Measurements from ENCODE around the gene ADAMTS9. TPM values are rescaled to one million over a fixed set of nuclear protein-coding genes. Genes with fewer than 3 reads are reported as not detected.

The ADAMTS9 gene
- total RNA-seq, 6 experiments from 2014 or later, result 1.1 to 9.9 (median 3.5) TPM

GRCh38 chr3:64674591-64675076, 13.2 kb downstream of the ADAMTS9 start:
- no peak for DNase-seq
- no peak overlapping the region for H3K27ac ChIP-seq
- H3K4me1 ChIP-seq, result no peaks in the 10 kb centered on the region
- intact Hi-C loops (cut with DNase I), result no loop called here
- ATAC-seq, result peak in 1 of 4 donors; percentile 17
- no peak overlapping the region for H3K4me3 ChIP-seq
- WGBS (ENCODE audit: insufficient coverage, low coverage, low lambda C conversion rate, missing lambda C conversion rate), result 68% methylated on average over 4 of the region's 4 CpGs
- no peak for TF ChIP-seq POLR2A (IDR thresholded peaks at IDR 0.05)
- no peak for TF ChIP-seq CTCF (IDR thresholded peaks at IDR 0.05)
- H3K27me3 ChIP-seq, result no peaks in the 10 kb centered on the region
- no peaks in the 10 kb centered on the region for H3K36me3 ChIP-seq
- no peaks in the 10 kb centered on the region for H3K9me3 ChIP-seq

GRCh38 chr3:64673159-64673715, 14.6 kb downstream of the ADAMTS9 start:
- WGBS (ENCODE audit: insufficient coverage, low coverage, low lambda C conversion rate, missing lambda C conversion rate), result 49% methylated on average over 7 of the region's 7 CpGs
- Histone ChIP-seq H3K4me3 (no peak overlapping the region), H3K27me3 (no peaks in the 10 kb centered on the region), H3K36me3 (no peaks in the 10 kb centered on the region), H3K9me3 (no peaks in the 10 kb centered on the region), H3K4me1 (no peaks in the 10 kb centered on the region), H3K27ac (no peak overlapping the region)
- intact Hi-C loops (cut with DNase I), result no loop called here
- DNase-seq, result no peak
- no peak for ATAC-seq
- TF ChIP-seq POLR2A (IDR thresholded peaks at IDR 0.05) (no peak), CTCF (IDR thresholded peaks at IDR 0.05) (no peak)

DNA sequence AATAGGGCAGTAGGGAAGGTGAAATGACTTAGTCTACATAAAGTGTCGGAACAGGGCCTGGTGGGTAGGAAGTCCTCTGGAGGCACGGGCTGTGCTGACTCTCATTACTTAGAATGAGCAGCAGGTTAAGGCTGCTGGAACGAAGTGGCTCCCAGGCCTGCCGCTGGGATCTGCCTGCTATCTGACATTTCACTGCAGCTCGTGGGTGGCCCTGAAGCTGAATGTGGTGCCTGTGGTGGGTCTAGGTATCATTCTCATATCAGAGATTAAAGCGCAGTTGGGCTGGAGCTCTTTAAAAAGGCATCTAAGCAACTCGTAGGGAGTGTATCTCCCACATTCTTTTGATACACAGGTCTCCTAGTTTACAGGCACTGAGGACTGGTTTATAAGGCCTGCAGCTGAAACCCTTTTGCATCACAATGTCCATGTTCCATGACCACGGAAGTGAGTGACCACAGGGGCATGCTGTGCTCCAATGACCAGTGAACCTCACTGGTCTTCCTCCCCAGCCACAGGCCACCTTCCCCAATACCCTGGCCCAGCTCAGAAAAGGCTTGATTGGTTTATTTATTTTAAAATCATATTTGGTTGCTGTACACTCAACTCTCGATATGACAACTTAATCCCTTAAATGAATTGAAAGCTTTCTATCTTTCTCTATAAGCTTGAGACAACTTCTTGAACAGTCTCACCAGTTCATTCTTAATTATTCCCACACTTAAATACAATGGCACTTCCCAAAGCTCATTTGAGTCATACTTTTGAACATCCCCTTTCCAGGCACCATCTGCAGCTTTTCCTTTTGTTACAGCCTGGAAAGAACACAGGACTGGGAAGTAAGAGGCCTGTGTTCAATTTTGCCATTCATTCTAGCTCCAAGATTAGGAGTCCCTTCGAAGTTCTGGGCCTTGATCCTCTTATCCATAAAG, 19.0 kb downstream of the ADAMTS9 start:
- 70% methylated on average over 5 of the region's 10 CpGs for WGBS (ENCODE audit: insufficient coverage, low coverage, low lambda C conversion rate, missing lambda C conversion rate)
- TF ChIP-seq POLR2A (IDR thresholded peaks at IDR 0.05), result no peak
- no peak for TF ChIP-seq CTCF (IDR thresholded peaks at IDR 0.05)
- H3K27me3 ChIP-seq, result no peaks in the 10 kb centered on the region
- H3K36me3 ChIP-seq, result no peaks in the 10 kb centered on the region
- H3K9me3 ChIP-seq, result no peaks in the 10 kb centered on the region
- intact Hi-C loops (cut with DNase I), result no loop called here
- H3K4me3 ChIP-seq, result no peak overlapping the region
- H3K4me1 ChIP-seq, result no peaks in the 10 kb centered on the region
- no peak for ATAC-seq
- no peak overlapping the region for H3K27ac ChIP-seq
- no peak for DNase-seq

DNA sequence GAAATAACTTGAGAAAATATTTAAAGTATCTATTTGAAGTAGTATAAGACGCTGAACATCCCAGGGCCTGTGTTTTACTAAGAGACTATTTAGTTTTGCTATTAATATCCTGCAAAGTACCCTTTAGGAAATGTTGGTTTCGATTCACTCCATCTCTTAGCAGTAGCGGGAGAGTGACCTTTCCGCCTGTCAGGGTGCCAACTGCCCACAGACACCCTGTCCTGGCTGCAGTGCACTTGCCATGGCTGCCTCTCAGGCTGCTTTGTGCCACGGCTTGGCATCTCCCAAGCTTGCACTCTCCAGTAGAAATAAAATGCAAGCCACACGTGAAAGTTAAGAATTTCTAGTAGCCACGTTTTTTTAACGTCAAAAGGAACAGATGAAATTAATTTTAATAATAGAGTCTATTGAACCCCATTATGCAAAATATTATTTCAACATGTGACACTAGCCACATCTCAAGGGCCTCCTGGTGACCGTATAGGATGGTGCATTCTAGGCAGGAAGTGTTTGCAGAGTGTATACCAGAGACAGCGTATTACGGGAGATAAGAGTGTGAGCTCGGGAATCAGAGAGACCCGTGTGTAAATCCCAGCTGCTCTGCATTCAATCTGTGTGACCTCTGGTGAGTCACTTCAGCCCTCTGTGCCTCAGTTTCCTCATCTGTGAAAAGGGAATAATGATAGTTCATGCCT, 19.8 kb downstream of the ADAMTS9 start:
- Histone ChIP-seq H3K9me3 (no peaks in the 10 kb centered on the region), H3K4me1 (no peaks in the 10 kb centered on the region), H3K4me3 (no peak overlapping the region), H3K27me3 (no peaks in the 10 kb centered on the region), H3K27ac (no peak overlapping the region), H3K36me3 (no peaks in the 10 kb centered on the region)
- intact Hi-C loops (cut with DNase I), result no loop called here
- DNase-seq (peak in 2 of 3 donors; percentile 53 to 69), ATAC-seq (peak in 3 of 4 donors; percentile 18 to 80 (median 57))
- 58% methylated on average over 13 of the region's 13 CpGs for WGBS (ENCODE audit: insufficient coverage, low coverage, low lambda C conversion rate, missing lambda C conversion rate)
- TF ChIP-seq POLR2A (IDR thresholded peaks at IDR 0.05) (no peak), CTCF (IDR thresholded peaks at IDR 0.05) (no peak)
